NB4 (cell line): ENCODE data around the gene LSM4.

Experiments
- DNase-seq: peaks from one replicate; pipeline ENCODE4 v3.0.0; 2010; ENCODE audit warnings: low read depth
- H3K4me3 ChIP-seq: one replicate; pipeline ENCODE4 v1.5.1; 2011; ENCODE audit warnings: mild to moderate bottlenecking, low read depth, low read length, moderate library complexity
- CTCF ChIP-seq: IDR thresholded peaks from one replicate; pipeline ENCODE4 v1.5.1; 2012; ENCODE audit warnings: low read depth, low read length
- MAX ChIP-seq: IDR thresholded peaks from 2 replicates; pipeline ENCODE4 v1.6.1; 2011; ENCODE audit warnings: low read depth, low read length
- MYC ChIP-seq: IDR thresholded peaks from 2 replicates; pipeline ENCODE4 v1.6.1; 2011; ENCODE audit warnings: low read depth, low read length
- POLR2A ChIP-seq: IDR thresholded peaks from 2 replicates; pipeline ENCODE4 v1.6.1; 2011; ENCODE audit warnings: mild to moderate bottlenecking; ENCODE audit not compliant: insufficient read length; ENCODE audit errors: extremely low read depth

Gene LSM4

GRCh38 chr19:18282021-18282787 is 40.7 kb downstream of the LSM4 start:
- TF ChIP-seq MYC (peak; percentile 75; the same call in 1 of the 2 replicates), CTCF (no peak)
- peak; percentile 93 for DNase-seq

GRCh38 chr19:18281082-18282020 is 41.5 kb downstream of the LSM4 start, which contains the start of gene JUND:
JUND (minus strand) TSS chr19:18281622; CDS start chr19:18281484, 138 bp downstream.
- peak within 1 kb of the TSS; percentile 74 for H3K4me3 ChIP-seq
- no peak for TF ChIP-seq CTCF
- peak; percentile 87 for TF ChIP-seq POLR2A
- DNase-seq: peak; percentile 97

More at GRCh38 chr19:18282021-18282787, 40.7 kb downstream of the LSM4 start:
- peak overlapping the region; percentile 74 for H3K4me3 ChIP-seq

GRCh38 chr19:18280247-18281081 is 42.4 kb downstream of the LSM4 start:
- peak; percentile 79 for DNase-seq
- TF ChIP-seq MAX: no peak; the same call in none of the 2 replicates
- TF ChIP-seq MYC: peak; percentile 26
- peak; percentile 71 for TF ChIP-seq POLR2A
- TF ChIP-seq CTCF: no peak
- peak overlapping the region; percentile 74 for H3K4me3 ChIP-seq

- peak overlapping the region; percentile 74 for H3K4me3 ChIP-seq
- DNase-seq: peak; percentile 95
- TF ChIP-seq CTCF (peak; percentile 91), POLR2A (peak; percentile 84), MAX (no peak; the same call in 1 of the 2 replicates)
Measured at GRCh38 chr19:18279516-18280246, 43.2 kb downstream of the LSM4 start.

GRCh38 chr19:18279266-18279515 is 43.7 kb downstream of the LSM4 start:
- no peak for DNase-seq
- peak overlapping the region; percentile 74 for H3K4me3 ChIP-seq
- TF ChIP-seq POLR2A (no peak), MYC (no peak), MAX (no peak)
